ENCODE measurements around the gene HTRA2. TPM values are rescaled to one million over a fixed set of nuclear protein-coding genes. Genes with fewer than 3 reads are reported as not detected.

HTRA2 gene
- total and polyA plus RNA-seq, 12 donors = 19.1 to 47.4 (median 36.7) TPM

- Histone ChIP-seq H3K36me3 (replicated peaks in 1 of 2) (no peaks in the 10 kb centered on the region), H3K27me3 (no peaks in the 10 kb centered on the region), H3K27ac (no peak overlapping the region), H3K4me3 (no peak overlapping the region), H3K4me1 (replicated peaks in 1 of 2) (no peaks in the 10 kb centered on the region), H3K9me3 (replicated peaks in 1 of 3) (no peaks in the 10 kb centered on the region)
- DNase-seq = no peak
- intact Hi-C loops (cut with DNase I) = no loop called here
- 62 to 77% (median 70%) methylated on average over 7 of the region's 7 CpGs for WGBS, 4 donors
- no peak for TF ChIP-seq CTCF (IDR thresholded peaks at IDR 0.05)
- TF ChIP-seq POLR2A (IDR thresholded peaks at IDR 0.05) = no peak
Observed at GRCh38 chr2:74538881-74539339, 9.2 kb downstream of the HTRA2 start.

GRCh38 chr2:74540291-74540690 lies 10.6 kb downstream of the HTRA2 start:
- Histone ChIP-seq H3K36me3 (replicated peaks in 1 of 2) (no peaks in the 10 kb centered on the region), H3K4me3 (no peak overlapping the region), H3K4me1 (replicated peaks in 1 of 2) (no peaks in the 10 kb centered on the region), H3K9me3 (replicated peaks in 1 of 3) (no peaks in the 10 kb centered on the region), H3K27ac (no peak overlapping the region), H3K27me3 (no peaks in the 10 kb centered on the region)
- WGBS, 4 donors = 50 to 57% (median 56%) methylated on average over 5 of the region's 5 CpGs
- no peak for TF ChIP-seq CTCF (IDR thresholded peaks at IDR 0.05)
- TF ChIP-seq POLR2A (IDR thresholded peaks at IDR 0.05) = no peak
- DNase-seq = peak in 2 of 7 donors; percentile 29 to 55
- intact Hi-C loops (cut with DNase I) = no loop called here

- no peak overlapping the region for H3K4me3 ChIP-seq
- no peaks in the 10 kb centered on the region for H3K9me3 ChIP-seq (replicated peaks in 1 of 3)
- H3K27ac ChIP-seq = no peak overlapping the region
- no peaks in the 10 kb centered on the region for H3K36me3 ChIP-seq (replicated peaks in 1 of 2)
- no peak for DNase-seq
- TF ChIP-seq POLR2A (IDR thresholded peaks at IDR 0.05) (no peak), CTCF (IDR thresholded peaks at IDR 0.05) (no peak)
- WGBS, 4 donors = 70 to 85% (median 80%) methylated on average over 1 of the region's 1 CpG
- no peaks in the 10 kb centered on the region for H3K27me3 ChIP-seq
- H3K4me1 ChIP-seq (replicated peaks in 1 of 2) = no peaks in the 10 kb centered on the region
- intact Hi-C loops (cut with DNase I) = no loop called here
Observed at GRCh38 chr2:74542978-74543377, 13.2 kb downstream of the HTRA2 start.

DNA sequence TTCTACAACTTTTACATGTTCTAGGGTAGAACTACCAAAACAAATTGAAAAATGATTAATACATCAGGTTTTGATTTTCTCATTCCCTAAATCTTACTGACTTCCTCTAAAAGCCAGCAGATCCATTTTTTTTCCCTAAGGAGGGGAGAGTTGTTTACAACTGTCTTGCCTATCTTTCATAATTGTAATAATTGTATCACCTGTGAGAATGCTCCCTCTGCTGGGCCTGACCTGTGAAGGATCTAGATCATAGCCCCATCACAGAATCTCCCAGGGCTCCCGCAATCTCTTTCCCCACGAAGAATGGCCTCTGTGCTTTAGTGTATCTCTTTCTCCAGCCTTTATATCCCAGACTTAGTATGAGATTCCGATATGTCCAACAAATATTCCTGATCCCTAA lies 14.9 kb downstream of the HTRA2 start:
- no peaks in the 10 kb centered on the region for H3K27me3 ChIP-seq
- peaks cover 5 to 13% of the 10 kb centered on the region in 2 donors for H3K4me1 ChIP-seq (replicated peaks in 1 of 2)
- H3K4me3 ChIP-seq = no peak overlapping the region
- no peak for DNase-seq
- WGBS, 4 donors = 87 to 96% (median 90%) methylated on average over 3 of the region's 3 CpGs
- no peak for TF ChIP-seq POLR2A (IDR thresholded peaks at IDR 0.05)
- no peak for TF ChIP-seq CTCF (IDR thresholded peaks at IDR 0.05)
- H3K27ac ChIP-seq = no peak overlapping the region
- H3K9me3 ChIP-seq (replicated peaks in 1 of 3) = no peaks in the 10 kb centered on the region
- intact Hi-C loops (cut with DNase I) = no loop called here
- H3K36me3 ChIP-seq (replicated peaks in 1 of 2) = no peaks in the 10 kb centered on the region
